Measurements from ENCODE around the gene SCLY.

- TF ChIP-seq CTCF (IDR thresholded peaks at IDR 0.05 in 2 of 3, conservative IDR thresholded peaks at IDR 0.05 in 1 of 3; ENCODE audit: borderline replicate concordance in 1 of 3, insufficient read depth in 1 of 3, low read depth in 2 of 3, low read length in 2 of 3) (no peak), SP1 (IDR thresholded peaks at IDR 0.05; ENCODE audit: low read depth) (no peak)
Observed at GRCh38 chr2:238131761-238132462, 71.1 kb downstream of the SCLY start.
